ENCODE measurements around the gene LUZP2. TPM values are rescaled to one million over a fixed set of nuclear protein-coding genes. Genes with fewer than 3 reads are reported as not detected.

The LUZP2 gene
- total RNA-seq, 1 experiment from 2014 or later, result not detected

- DNase-seq (ENCODE audit: low read depth in 1 of 2, low spot score in 2 of 2), result no peak
Measured at GRCh38 chr11:24625975-24626374, 129.1 kb downstream of the LUZP2 start.

GRCh38 chr11:24628224-24628776, 131.4 kb downstream of the LUZP2 start:
- no peak for DNase-seq (ENCODE audit: low read depth in 1 of 2, low spot score in 2 of 2)
- no peaks in the 10 kb centered on the region for H3K4me1 ChIP-seq (replicated peaks)
- H3K36me3 ChIP-seq, result no peaks in the 10 kb centered on the region
- no peak overlapping the region for H3K27ac ChIP-seq
- H3K27me3 ChIP-seq (replicated peaks), result no peaks in the 10 kb centered on the region
- H3K4me3 ChIP-seq, result no peak overlapping the region
- no peaks in the 10 kb centered on the region for H3K9me3 ChIP-seq (replicated peaks)

More at GRCh38 chr11:24625975-24626374, 129.1 kb downstream of the LUZP2 start:
- H3K4me1 ChIP-seq (replicated peaks), result no peaks in the 10 kb centered on the region
- no peak overlapping the region for H3K4me3 ChIP-seq
- no peaks in the 10 kb centered on the region for H3K9me3 ChIP-seq (replicated peaks)
- H3K36me3 ChIP-seq, result no peaks in the 10 kb centered on the region
- H3K27me3 ChIP-seq (replicated peaks), result no peaks in the 10 kb centered on the region
- H3K27ac ChIP-seq, result no peak overlapping the region

DNA sequence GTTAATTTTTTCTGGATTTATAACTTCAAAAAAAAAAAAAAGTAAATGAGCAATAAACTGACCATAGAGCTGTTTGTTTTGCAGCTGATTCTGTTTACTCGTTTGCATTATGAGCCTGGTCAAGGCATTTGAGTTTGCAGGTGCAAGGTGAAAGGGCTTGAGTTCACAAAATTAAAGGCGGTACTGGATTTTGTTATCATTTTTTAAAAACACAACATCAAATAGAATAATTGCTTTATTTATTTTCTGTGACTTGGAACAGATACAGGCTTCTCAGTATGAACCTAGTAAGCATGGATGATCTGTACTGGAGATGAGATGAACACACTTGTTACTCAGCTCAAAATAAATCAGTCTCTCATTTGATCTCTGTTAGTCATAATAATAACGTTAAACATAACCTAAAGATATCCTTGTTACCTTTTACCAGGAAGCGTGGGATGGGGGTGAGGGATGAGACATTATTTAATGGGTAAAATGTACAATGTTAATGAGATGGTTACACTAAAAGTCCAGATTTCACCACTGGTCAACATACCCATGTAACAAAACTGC, 137.8 kb downstream of the LUZP2 start:
- Histone ChIP-seq H3K27me3 (replicated peaks) (no peaks in the 10 kb centered on the region), H3K27ac (no peak overlapping the region), H3K36me3 (no peaks in the 10 kb centered on the region), H3K4me1 (replicated peaks) (no peaks in the 10 kb centered on the region), H3K9me3 (replicated peaks) (no peaks in the 10 kb centered on the region), H3K4me3 (no peak overlapping the region)
- DNase-seq (ENCODE audit: low read depth in 1 of 2, low spot score in 2 of 2), result no peak

DNA sequence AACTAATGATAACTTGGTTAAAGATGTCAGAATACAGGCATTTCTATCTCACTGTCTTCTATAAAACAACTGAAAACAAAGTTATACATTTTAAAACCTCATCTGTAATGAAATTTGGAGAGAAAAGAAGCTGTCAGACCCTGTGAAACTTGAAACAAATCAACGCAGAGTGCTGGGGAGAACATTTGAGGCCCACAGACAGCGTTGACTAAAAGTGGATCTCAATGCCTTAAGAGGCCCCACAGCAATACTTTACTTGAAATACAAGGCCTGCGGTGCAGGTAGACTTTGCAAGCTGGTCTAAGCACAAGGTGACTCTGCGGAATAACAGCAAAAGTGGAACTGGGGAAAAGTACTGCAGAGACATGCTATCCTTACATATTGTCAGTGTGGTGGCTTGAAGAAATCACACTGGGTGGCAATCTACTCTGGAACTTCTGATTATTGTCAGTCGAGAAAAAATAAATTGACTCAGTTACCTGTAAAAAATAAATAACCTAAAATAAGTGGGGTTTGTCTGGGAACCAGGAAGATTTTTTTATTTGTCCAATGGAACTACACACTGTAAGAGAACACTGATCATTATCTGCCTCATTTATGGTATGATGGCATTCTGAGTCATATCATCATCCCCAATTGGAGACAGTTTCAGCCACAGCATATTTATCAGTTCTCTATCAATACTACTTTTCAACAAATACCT, 138.9 kb downstream of the LUZP2 start:
- H3K4me1 ChIP-seq (replicated peaks), result no peaks in the 10 kb centered on the region
- DNase-seq (ENCODE audit: low read depth in 1 of 2, low spot score in 2 of 2), result no peak
- no peak overlapping the region for H3K4me3 ChIP-seq
- no peaks in the 10 kb centered on the region for H3K36me3 ChIP-seq
- no peaks in the 10 kb centered on the region for H3K27me3 ChIP-seq (replicated peaks)
- no peaks in the 10 kb centered on the region for H3K9me3 ChIP-seq (replicated peaks)
- no peak overlapping the region for H3K27ac ChIP-seq

- H3K9me3 ChIP-seq (replicated peaks), result no peaks in the 10 kb centered on the region
- no peak for DNase-seq (ENCODE audit: low read depth in 1 of 2, low spot score in 2 of 2)
- H3K27ac ChIP-seq, result no peak overlapping the region
- H3K27me3 ChIP-seq (replicated peaks), result no peaks in the 10 kb centered on the region
- no peak overlapping the region for H3K4me3 ChIP-seq
- no peaks in the 10 kb centered on the region for H3K4me1 ChIP-seq (replicated peaks)
- no peaks in the 10 kb centered on the region for H3K36me3 ChIP-seq
Measured at GRCh38 chr11:24636291-24636629, 139.4 kb downstream of the LUZP2 start.

- Histone ChIP-seq H3K4me1 (replicated peaks) (no peaks in the 10 kb centered on the region), H3K27ac (no peak overlapping the region), H3K4me3 (no peak overlapping the region), H3K36me3 (no peaks in the 10 kb centered on the region), H3K27me3 (replicated peaks) (no peaks in the 10 kb centered on the region), H3K9me3 (replicated peaks) (no peaks in the 10 kb centered on the region)
- no peak for DNase-seq (ENCODE audit: low read depth in 1 of 2, low spot score in 2 of 2)
Measured at GRCh38 chr11:24637520-24637919, 140.7 kb downstream of the LUZP2 start.

DNA sequence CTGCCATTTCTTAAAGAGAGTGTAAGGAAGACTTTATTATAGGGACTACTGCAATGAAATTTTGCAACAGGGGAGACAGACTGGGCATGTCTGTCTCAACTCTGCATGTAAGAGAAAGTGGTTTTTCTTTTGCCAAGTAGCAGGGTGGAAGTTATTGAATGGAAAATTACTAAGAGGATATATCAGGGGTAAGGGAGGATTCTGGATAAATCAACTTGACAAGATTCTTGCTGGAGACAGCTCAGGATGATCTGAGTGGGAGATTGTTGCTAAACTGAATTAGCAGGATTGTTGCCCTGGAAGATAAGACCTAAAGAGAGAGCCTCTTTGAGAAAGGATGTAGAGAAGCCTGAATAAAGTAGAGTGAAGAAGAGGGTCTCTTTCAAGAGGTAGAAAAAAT, 145.8 kb downstream of the LUZP2 start:
- H3K36me3 ChIP-seq, result no peaks in the 10 kb centered on the region
- H3K4me1 ChIP-seq (replicated peaks), result no peaks in the 10 kb centered on the region
- no peak overlapping the region for H3K27ac ChIP-seq

DNA sequence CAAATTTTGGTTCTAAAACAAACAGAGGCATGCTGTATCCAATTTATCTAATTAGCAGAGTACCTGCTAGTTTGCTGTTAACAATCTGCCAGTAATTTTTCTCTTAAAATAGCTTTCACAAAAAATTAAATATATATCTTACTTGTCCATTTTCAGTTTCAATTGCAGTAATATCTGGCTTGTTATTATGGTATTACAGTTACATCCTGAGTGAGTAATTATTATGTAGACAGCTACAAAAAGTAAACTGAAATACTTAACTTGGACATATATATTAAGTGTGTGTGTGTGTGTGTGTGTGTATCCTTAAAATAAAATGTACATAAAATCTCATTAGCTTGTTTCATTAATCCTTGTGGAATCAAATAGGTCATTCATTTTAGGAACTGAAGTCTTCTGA, 148.7 kb downstream of the LUZP2 start:
- Histone ChIP-seq H3K27ac (no peak overlapping the region), H3K9me3 (replicated peaks) (no peaks in the 10 kb centered on the region), H3K36me3 (no peaks in the 10 kb centered on the region), H3K27me3 (replicated peaks) (no peaks in the 10 kb centered on the region), H3K4me1 (replicated peaks) (no peaks in the 10 kb centered on the region), H3K4me3 (no peak overlapping the region)
- no peak for DNase-seq (ENCODE audit: low read depth in 1 of 2, low spot score in 2 of 2)

More for the DNA sequence above, 145.8 kb downstream of the LUZP2 start:
- DNase-seq (ENCODE audit: low read depth in 1 of 2, low spot score in 2 of 2), result no peak
- H3K27me3 ChIP-seq (replicated peaks), result no peaks in the 10 kb centered on the region
- H3K9me3 ChIP-seq (replicated peaks), result no peaks in the 10 kb centered on the region
- no peak overlapping the region for H3K4me3 ChIP-seq

- H3K27me3 ChIP-seq (replicated peaks), result no peaks in the 10 kb centered on the region
- H3K27ac ChIP-seq, result no peak overlapping the region
- no peaks in the 10 kb centered on the region for H3K9me3 ChIP-seq (replicated peaks)
- H3K36me3 ChIP-seq, result no peaks in the 10 kb centered on the region
- no peak for DNase-seq (ENCODE audit: low read depth in 1 of 2, low spot score in 2 of 2)
- no peaks in the 10 kb centered on the region for H3K4me1 ChIP-seq (replicated peaks)
- H3K4me3 ChIP-seq, result no peak overlapping the region
Measured at GRCh38 chr11:24651873-24652272, 155.0 kb downstream of the LUZP2 start.

DNA sequence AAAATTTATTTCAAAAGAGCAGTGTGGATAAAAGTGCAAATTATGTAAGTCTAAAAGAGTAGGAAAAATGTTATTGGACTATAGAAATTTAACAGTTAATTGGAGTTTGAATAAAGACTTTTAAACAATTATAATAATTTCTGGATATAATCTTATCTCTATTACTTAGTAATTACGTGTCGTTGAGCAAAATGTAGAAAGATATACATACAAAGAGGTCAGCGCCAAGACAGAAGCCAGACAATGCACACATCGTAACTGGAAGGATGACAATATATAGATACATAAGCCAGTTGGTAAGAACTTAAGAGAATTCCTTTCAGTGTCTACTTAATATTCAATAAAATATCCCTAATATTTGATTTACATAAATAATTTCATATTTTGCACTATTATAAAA, 157.0 kb downstream of the LUZP2 start:
- Histone ChIP-seq H3K27me3 (replicated peaks) (no peaks in the 10 kb centered on the region), H3K4me3 (no peak overlapping the region), H3K9me3 (replicated peaks) (no peaks in the 10 kb centered on the region), H3K4me1 (replicated peaks) (no peaks in the 10 kb centered on the region), H3K27ac (no peak overlapping the region), H3K36me3 (no peaks in the 10 kb centered on the region)
- no peak for DNase-seq (ENCODE audit: low read depth in 1 of 2, low spot score in 2 of 2)

GRCh38 chr11:24661331-24661730, 164.5 kb downstream of the LUZP2 start:
- no peaks in the 10 kb centered on the region for H3K36me3 ChIP-seq
- H3K4me3 ChIP-seq, result no peak overlapping the region
- no peak overlapping the region for H3K27ac ChIP-seq
- no peak for DNase-seq (ENCODE audit: low read depth in 1 of 2, low spot score in 2 of 2)
- H3K27me3 ChIP-seq (replicated peaks), result no peaks in the 10 kb centered on the region
- no peaks in the 10 kb centered on the region for H3K9me3 ChIP-seq (replicated peaks)
- no peaks in the 10 kb centered on the region for H3K4me1 ChIP-seq (replicated peaks)

DNA sequence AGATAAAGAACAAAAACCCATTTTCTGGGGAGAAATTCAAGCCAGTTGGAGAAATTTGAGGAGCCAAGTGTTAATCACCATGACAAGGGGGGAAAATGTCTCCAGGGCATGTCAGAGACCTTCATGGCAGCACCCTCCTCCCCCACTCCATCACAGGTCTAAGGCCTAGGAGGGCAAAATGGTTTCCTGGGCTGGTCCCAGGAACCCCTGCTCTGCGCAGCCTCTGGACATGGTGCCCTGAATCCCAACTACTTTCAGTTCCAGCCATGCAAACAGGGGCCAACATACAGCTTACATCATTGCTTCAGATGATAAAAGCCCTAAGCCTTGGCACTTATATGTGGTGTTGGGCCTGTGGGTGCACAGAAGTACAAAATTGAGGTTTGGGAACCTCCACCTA, 167.5 kb downstream of the LUZP2 start:
- Histone ChIP-seq H3K4me3 (no peak overlapping the region), H3K9me3 (replicated peaks) (no peaks in the 10 kb centered on the region), H3K4me1 (replicated peaks) (no peaks in the 10 kb centered on the region), H3K27ac (no peak overlapping the region), H3K36me3 (no peaks in the 10 kb centered on the region), H3K27me3 (replicated peaks) (no peaks in the 10 kb centered on the region)
- DNase-seq (ENCODE audit: low read depth in 1 of 2, low spot score in 2 of 2), result no peak

DNA sequence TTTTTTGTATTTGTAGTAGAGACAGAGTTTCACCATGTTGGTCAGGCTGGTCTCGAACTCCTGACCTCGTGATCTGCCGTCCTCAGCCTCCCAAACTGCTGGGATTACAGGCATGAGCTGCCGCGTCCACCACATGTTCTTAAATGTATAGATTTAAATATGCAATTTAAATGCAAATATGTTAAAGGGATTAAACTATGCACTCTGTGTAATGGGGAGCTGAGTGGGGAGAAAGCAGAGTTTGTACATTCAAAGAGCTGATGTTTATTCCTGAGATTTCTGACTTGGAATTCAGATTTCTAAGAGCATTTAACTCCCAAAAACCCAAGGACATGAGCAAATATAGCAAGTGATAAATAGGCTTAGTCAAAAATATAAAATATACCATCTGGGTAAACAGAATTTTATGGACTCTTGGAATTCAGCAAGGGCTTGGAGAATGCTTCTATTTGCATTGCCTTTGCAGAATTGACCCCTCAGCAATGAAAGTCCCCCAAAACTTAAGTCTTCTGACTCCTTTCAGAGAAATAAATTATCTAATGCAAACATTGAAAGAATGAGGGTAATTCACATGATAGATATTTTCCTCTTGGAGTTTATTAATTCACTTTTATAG, 170.6 kb downstream of the LUZP2 start:
- Histone ChIP-seq H3K4me1 (replicated peaks) (no peaks in the 10 kb centered on the region), H3K9me3 (replicated peaks) (no peaks in the 10 kb centered on the region), H3K27ac (no peak overlapping the region), H3K36me3 (no peaks in the 10 kb centered on the region), H3K4me3 (no peak overlapping the region), H3K27me3 (replicated peaks) (no peaks in the 10 kb centered on the region)
- DNase-seq (ENCODE audit: low read depth in 1 of 2, low spot score in 2 of 2), result no peak

- Histone ChIP-seq H3K4me3 (no peak overlapping the region), H3K4me1 (replicated peaks) (no peaks in the 10 kb centered on the region), H3K27ac (no peak overlapping the region), H3K9me3 (replicated peaks) (no peaks in the 10 kb centered on the region), H3K36me3 (no peaks in the 10 kb centered on the region), H3K27me3 (replicated peaks) (no peaks in the 10 kb centered on the region)
- no peak for DNase-seq (ENCODE audit: low read depth in 1 of 2, low spot score in 2 of 2)
Measured at GRCh38 chr11:24678703-24679348, 182.0 kb downstream of the LUZP2 start.
